Stimulated activated CD8-positive, alpha-beta memory T cell treated with anti-CD3 and anti-CD28 coated beads, Interleukin-7, amount 100 ng/mL, for 4 hours (primary cell): ENCODE measurements around the gene CISD3.

Experiments used
- DNase-seq, 2 donors: peaks; one replicate each; pipeline ENCODE4 v3.0.0-alpha.2; 2020; ENCODE audit warnings: low read depth in 2 of 2

The CISD3 gene

DNA sequence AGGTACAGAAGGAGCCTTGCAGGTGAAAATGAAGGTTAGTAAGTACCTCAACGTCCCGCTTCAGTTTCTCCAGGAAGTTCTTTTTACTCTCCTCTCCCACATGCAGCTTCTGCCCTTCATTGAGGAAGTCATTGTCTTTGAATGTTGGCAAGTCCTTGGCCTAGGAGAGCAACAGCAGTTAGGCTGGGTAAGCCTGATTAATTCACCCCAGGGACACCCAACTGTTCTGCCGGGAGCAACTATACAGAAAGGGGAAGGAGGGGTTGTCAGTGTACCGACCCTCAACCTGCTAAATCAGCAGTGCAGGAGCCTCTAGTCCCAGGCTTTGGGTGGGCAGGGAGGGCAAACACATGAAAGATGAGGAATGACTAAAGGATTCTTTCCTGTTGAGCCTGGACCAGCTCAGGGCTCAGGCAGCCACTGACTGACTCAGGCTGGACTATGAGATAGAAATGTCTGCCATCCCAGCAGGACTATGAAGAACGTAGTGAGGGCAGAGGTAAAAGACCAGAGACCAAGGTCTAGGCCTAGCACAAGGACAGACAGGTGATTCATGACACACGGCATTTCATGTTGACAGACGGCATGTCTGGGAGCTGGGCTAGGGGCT lies 47.6 kb downstream of the CISD3 start:
- DNase-seq, result no peak

DNA sequence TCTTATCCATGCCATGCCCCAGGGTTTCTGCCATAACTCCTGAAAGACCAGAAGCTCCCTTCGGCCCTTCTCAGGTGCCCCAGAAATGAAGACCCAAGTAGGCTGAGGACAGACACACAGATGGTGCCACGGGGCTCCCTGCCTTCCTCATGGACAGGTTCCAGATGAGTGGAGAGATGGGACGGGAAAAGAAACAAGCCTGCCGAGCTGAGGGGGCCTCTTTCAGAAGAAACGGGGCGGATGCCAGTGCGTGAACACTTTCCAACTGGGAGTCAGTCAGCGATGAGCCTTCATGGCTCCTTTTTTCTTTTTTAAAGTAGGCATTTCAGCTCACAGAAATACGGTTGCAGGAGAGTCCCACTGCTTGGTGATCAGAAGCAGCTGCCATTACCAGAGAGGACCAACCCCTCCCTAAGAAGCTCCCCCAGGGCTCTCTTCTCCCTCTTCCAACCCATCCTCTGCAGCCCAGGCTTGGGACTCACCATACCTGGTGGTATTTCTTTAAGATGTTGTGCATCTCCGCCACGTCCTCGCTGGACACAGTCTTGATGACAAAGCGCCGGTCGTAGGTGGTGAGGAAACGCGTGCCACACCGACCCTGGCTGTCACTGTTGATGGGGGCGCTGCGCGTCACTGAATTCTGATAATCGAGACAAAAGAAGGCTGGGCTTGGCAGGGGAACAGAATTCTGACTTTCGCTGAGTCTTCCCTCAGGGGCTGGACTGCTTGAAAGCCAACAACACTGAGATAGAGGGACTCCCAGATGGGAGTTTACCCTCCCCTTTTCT lies 50.0 kb downstream of the CISD3 start:
- DNase-seq, result no peak

DNA sequence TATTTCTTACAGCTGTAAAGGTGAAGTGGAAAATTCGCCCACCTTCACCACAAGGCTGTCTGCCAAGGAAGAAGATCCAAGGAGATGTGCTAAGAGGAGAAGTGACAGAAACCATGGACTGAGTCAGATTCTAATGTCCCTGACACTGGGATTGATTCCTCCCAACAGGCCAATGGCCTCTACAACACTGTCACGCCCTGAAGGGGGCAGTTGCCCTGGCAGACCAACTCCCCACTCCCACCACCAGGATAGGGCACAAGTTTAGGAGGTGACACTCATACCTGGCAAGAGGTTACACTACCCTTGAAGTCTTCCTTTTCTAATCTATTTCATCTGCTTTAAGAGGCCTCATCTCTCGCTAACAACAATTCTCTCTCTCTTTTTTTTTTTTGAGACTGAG lies 53.1 kb downstream of the CISD3 start:
- DNase-seq, result no peak
